GM21423 (cell line): Measurements from ENCODE around the gene LGALS4.
"Not testable (repeated sequence)": the region's sequence is repeated elsewhere in the genome, so short reads cannot be mapped to it uniquely, and the experiment has no call there.

Experiments
- ATAC-seq: cut with Tn5 transposase; IDR thresholded peaks from one replicate; pipeline ENCODE4 v1.9.1; 2021; ENCODE audit warnings: mild to moderate bottlenecking, moderate library complexity; ENCODE audit not compliant: unreplicated experiment

LGALS4 gene

GRCh38 chr19:38800577-38801347 is 12.0 kb downstream of the LGALS4 start:
- ATAC-seq: no peak

GRCh38 chr19:38799104-38799503 is 13.6 kb downstream of the LGALS4 start:
- no peak for ATAC-seq

GRCh38 chr19:38797781-38798180 is 15.0 kb downstream of the LGALS4 start:
- ATAC-seq: not testable (repeated sequence)

- no peak for ATAC-seq
Observed at GRCh38 chr19:38796154-38796553, 16.6 kb downstream of the LGALS4 start.

GRCh38 chr19:38795549-38795948 is 17.2 kb downstream of the LGALS4 start:
- ATAC-seq: no peak

GRCh38 chr19:38793671-38794070 is 19.1 kb downstream of the LGALS4 start:
- ATAC-seq: no peak

- ATAC-seq: no peak
Observed at GRCh38 chr19:38793177-38793576, 19.6 kb downstream of the LGALS4 start.

- no peak for ATAC-seq
Observed at GRCh38 chr19:38792250-38793111, 20.3 kb downstream of the LGALS4 start.

- ATAC-seq: peak; percentile 73
Observed at GRCh38 chr19:38791451-38792064, 21.2 kb downstream of the LGALS4 start.

- not testable (repeated sequence) for ATAC-seq
Observed at GRCh38 chr19:38790507-38791403, 22.0 kb downstream of the LGALS4 start.

- no peak for ATAC-seq
Observed at GRCh38 chr19:38788478-38789243, 24.1 kb downstream of the LGALS4 start, which contains the start of gene LGALS7B. LGALS7B (plus strand) TSS chr19:38789200; CDS start chr19:38789227, 27 bp downstream.

GRCh38 chr19:38786572-38787265 is 26.0 kb downstream of the LGALS4 start:
- no peak for ATAC-seq

GRCh38 chr19:38786061-38786460 is 26.7 kb downstream of the LGALS4 start:
- ATAC-seq: not testable (repeated sequence)

- ATAC-seq: no peak
Observed at GRCh38 chr19:38785187-38785699, 27.5 kb downstream of the LGALS4 start.

GRCh38 chr19:38784224-38784623 is 28.5 kb downstream of the LGALS4 start:
- no peak for ATAC-seq

GRCh38 chr19:38782212-38782611 is 30.5 kb downstream of the LGALS4 start:
- ATAC-seq: not testable (repeated sequence)

GRCh38 chr19:38781058-38781457 is 31.7 kb downstream of the LGALS4 start:
- ATAC-seq: no peak

GRCh38 chr19:38780443-38780842 is 32.3 kb downstream of the LGALS4 start:
- ATAC-seq: no peak

- no peak for ATAC-seq
Observed at GRCh38 chr19:38778733-38779132, 34.0 kb downstream of the LGALS4 start.
